Activated CD4-positive, alpha-beta T cell treated with anti-CD3 and anti-CD28 coated beads for 4 hours (primary cell): Measurements from ENCODE around the gene PEX5.

Experiments used
- DNase-seq, 2 donors: peaks; one replicate each; pipeline ENCODE4 v3.0.0-alpha.2; 2020

Gene PEX5

GRCh38 chr12:7189398-7190267, at the start of gene PEX5:
Gene PEX5 (plus strand): TSS chr12:7189686. CDS start chr12:7190378, 692 bp downstream.
- DNase-seq = peak; percentile 80 to 85

- DNase-seq = no peak
These were observed 48.0 kb upstream of the PEX5 start for GRCh38 chr12:7141351-7142005.

- peak; percentile 45 to 54 for DNase-seq
These were observed 47.3 kb upstream of the PEX5 start for GRCh38 chr12:7142056-7142644.

- no peak for DNase-seq
These were observed 46.5 kb upstream of the PEX5 start for GRCh38 chr12:7142809-7143465.

GRCh38 chr12:7143564-7143963, 45.9 kb upstream of the PEX5 start:
- no peak for DNase-seq

- no peak for DNase-seq
These were observed 44.9 kb upstream of the PEX5 start for GRCh38 chr12:7144414-7145120.

GRCh38 chr12:7145671-7146070, 43.8 kb upstream of the PEX5 start:
- no peak for DNase-seq

- DNase-seq = no peak
These were observed 43.3 kb upstream of the PEX5 start for GRCh38 chr12:7146228-7146627.

- DNase-seq = no peak
These were observed 42.6 kb upstream of the PEX5 start for GRCh38 chr12:7146906-7147305.

- DNase-seq = no peak
These were observed 39.1 kb upstream of the PEX5 start for GRCh38 chr12:7150356-7150755.

GRCh38 chr12:7150841-7151240, 38.6 kb upstream of the PEX5 start:
- no peak for DNase-seq

- DNase-seq = no peak
These were observed 38.0 kb upstream of the PEX5 start for GRCh38 chr12:7151532-7151931.

- no peak for DNase-seq
These were observed 36.7 kb upstream of the PEX5 start for GRCh38 chr12:7152818-7153217.

- DNase-seq = no peak
These were observed 35.4 kb upstream of the PEX5 start for GRCh38 chr12:7154042-7154441.

- DNase-seq = no peak
These were observed 34.5 kb upstream of the PEX5 start for GRCh38 chr12:7154901-7155470.

- DNase-seq = no peak
These were observed 33.9 kb upstream of the PEX5 start for GRCh38 chr12:7155471-7156034.

GRCh38 chr12:7156259-7157197, 33.0 kb upstream of the PEX5 start:
- no peak for DNase-seq

- no peak for DNase-seq
These were observed 32.1 kb upstream of the PEX5 start for GRCh38 chr12:7157391-7157790.

GRCh38 chr12:7158781-7159609, 30.5 kb upstream of the PEX5 start:
- DNase-seq = no peak

GRCh38 chr12:7160183-7160582, 29.3 kb upstream of the PEX5 start:
- DNase-seq = no peak
